ENCODE results near the gene TEX52. TPM values are rescaled to one million over a fixed set of nuclear protein-coding genes. Genes with fewer than 3 reads are reported as not detected.
A peak's percentile ranks its signal among the peaks of the same experiment; 100 is the strongest.

Gene TEX52
- total RNA-seq, 1 experiment from 2014 or later = not detected

DNA sequence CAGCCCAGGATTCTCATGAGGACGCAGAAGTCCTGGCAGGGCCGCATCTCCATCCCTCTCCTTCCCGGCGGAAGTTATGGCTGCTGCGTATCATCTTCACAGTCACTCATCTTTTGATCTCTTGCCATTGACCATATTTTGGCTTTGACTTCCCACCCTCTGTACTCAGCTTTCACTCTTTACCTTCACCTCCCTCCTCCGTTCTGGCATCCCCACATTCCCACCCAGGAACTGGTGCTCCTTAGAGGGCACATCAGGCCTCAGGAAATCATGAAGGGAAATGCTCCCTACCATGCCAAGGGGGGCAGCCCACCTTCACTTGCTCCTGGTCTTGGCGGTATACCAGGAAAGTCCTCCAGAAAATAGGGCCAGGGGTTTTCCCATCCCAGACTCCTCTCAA is 1.3 kb downstream of the TEX52 start:
- CTCF ChIA-PET = no interaction called here

DNA sequence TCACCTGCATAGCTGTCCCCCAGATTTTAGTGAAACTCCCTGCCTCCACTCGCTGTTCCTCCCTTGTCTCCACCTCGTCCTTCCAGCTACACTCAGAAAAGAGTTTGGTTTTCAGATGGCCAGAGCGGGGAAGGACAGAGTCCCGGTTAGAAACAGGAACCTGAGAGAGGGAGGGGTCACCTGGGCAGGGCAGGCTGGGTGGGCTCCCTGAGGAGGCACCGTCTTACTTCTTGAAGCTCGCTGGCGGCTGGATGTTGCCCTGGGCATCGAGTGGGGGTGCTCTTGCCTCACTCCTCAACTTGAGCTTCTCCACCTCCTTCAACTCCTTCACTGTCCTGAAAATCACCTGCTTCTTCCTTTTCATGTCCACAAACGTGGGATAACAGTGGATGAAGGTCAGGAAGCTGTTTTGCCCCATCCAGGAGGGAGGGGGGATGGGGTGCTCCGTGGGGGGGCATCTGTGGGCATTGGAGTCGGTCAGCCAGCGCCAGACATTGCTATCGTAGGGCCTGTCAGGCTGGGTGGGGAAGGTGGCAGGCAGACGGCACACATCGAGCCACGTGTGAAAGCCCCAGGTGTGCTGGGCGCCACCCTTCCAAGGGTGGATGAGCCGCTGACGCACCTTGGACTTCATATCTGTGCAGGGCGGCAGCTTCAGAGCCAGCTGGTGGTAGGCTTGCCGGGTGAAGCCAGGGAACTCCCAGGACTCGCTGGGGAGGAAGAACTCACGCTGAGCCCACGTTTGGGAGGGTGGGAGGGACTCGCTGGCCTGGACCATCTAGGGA is 2.0 kb downstream of the TEX52 start:
- 0 out of 2 replicates have a peak, but pooled peaks cover 3% of the 10 kb centered on the region for H3K36me3 ChIP-seq (ENCODE audit: low read depth)
- intact Hi-C loops (cut with micrococcal nuclease; ENCODE audit: unreplicated experiment) = no loop called here
- H3K4me3 ChIP-seq = no peak overlapping the region
- H4K20me1 ChIP-seq (ENCODE audit: insufficient read depth) = no peaks in the 10 kb centered on the region
- TF ChIP-seq CTCF (conservative IDR thresholded peaks at IDR 0.05) (no peak), EZH2 (IDR thresholded peaks at IDR 0.05; ENCODE audit: low read depth) (no peak)
- no peak overlapping the region for H3K27ac ChIP-seq
- no peaks in the 10 kb centered on the region for H3K27me3 ChIP-seq (ENCODE audit: insufficient read depth, low read depth)
- no peaks in the 10 kb centered on the region for H3K9me3 ChIP-seq (ENCODE audit: insufficient read depth, low read depth)
- peaks cover 2% of the 10 kb centered on the region; the same call in 1 of the 2 replicates for H3F3A ChIP-seq (ENCODE audit: insufficient read depth, low read depth)
- no peaks in the 10 kb centered on the region for H3K9me2 ChIP-seq (ENCODE audit: insufficient read depth)
- no peak overlapping the region for H3K4me2 ChIP-seq
- no TSS peak for BruUV-seq (replicated peaks)
- no peak overlapping the region for H2AFZ ChIP-seq
- no peaks in the 10 kb centered on the region for H3K4me1 ChIP-seq (replicated peaks; ENCODE audit: insufficient read depth)
- ChIA-PET POLR2A (ENCODE audit: unreplicated experiment) (no interaction called here), CTCF (interaction anchor here (1.0 to 1.5 kb wide), 3 partner anchors 12 to 187 kb away, joined by 3 to 4 read pairs (median 4); no protein-coding TSS in a partner anchor)
- no peaks in the 10 kb centered on the region for H3K79me2 ChIP-seq (ENCODE audit: low read depth)
- DNase-seq = no peak

More for the DNA sequence above, 1.3 kb downstream of the TEX52 start:
- Histone ChIP-seq H4K20me1 (ENCODE audit: insufficient read depth) (no peaks in the 10 kb centered on the region), H3K4me2 (no peak overlapping the region), H3K36me3 (ENCODE audit: low read depth) (0 out of 2 replicates have a peak, but pooled peaks cover 3% of the 10 kb centered on the region), H3K4me3 (no peak overlapping the region), H3K9me3 (ENCODE audit: insufficient read depth, low read depth) (no peaks in the 10 kb centered on the region), H3F3A (ENCODE audit: insufficient read depth, low read depth) (peaks cover 6% of the 10 kb centered on the region), H3K27ac (no peak overlapping the region), H3K79me2 (ENCODE audit: low read depth) (no peaks in the 10 kb centered on the region), H2AFZ (no peak overlapping the region), H3K4me1 (replicated peaks; ENCODE audit: insufficient read depth) (no peaks in the 10 kb centered on the region), H3K9me2 (ENCODE audit: insufficient read depth) (no peaks in the 10 kb centered on the region), H3K27me3 (ENCODE audit: insufficient read depth, low read depth) (no peaks in the 10 kb centered on the region)
- BruUV-seq (replicated peaks) = no TSS peak
- no peak for DNase-seq
- TF ChIP-seq EZH2 (IDR thresholded peaks at IDR 0.05; ENCODE audit: low read depth) = no peak
- no peak for TF ChIP-seq CTCF (conservative IDR thresholded peaks at IDR 0.05)
- POLR2A ChIA-PET (ENCODE audit: unreplicated experiment) = no interaction called here
- intact Hi-C loops (cut with micrococcal nuclease; ENCODE audit: unreplicated experiment) = no loop called here

DNA sequence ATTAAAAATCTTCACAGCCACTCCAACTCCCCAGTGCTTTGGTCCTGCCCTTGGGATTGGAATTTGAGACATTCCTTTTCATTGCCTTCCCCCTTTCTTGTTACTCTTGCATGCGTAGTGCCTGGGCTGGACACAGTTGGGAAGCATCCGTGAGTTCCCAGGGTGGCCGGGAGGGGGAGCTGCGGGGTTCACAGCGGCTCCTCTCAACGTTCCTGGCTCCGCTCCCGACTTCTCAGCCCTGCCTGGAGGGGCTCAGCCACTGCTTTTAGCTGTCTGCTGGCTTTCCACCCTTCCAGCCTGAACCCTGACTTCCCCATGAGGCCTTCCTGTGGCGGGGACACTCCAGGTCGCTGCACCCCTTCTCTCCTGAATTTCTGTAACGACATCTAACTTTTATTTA is 3.2 kb downstream of the TEX52 start:
- H2AFZ ChIP-seq = no peak overlapping the region
- no peaks in the 10 kb centered on the region for H3K36me3 ChIP-seq (ENCODE audit: low read depth)
- H3K27me3 ChIP-seq (ENCODE audit: insufficient read depth, low read depth) = no peaks in the 10 kb centered on the region
- no peak overlapping the region for H3K4me2 ChIP-seq
- peaks cover 2% of the 10 kb centered on the region; the same call in 1 of the 2 replicates for H3F3A ChIP-seq (ENCODE audit: insufficient read depth, low read depth)
- no peaks in the 10 kb centered on the region for H3K79me2 ChIP-seq (ENCODE audit: low read depth)
- no TSS peak for BruUV-seq (replicated peaks)
- TF ChIP-seq CTCF (conservative IDR thresholded peaks at IDR 0.05) (peak; percentile 80), EZH2 (IDR thresholded peaks at IDR 0.05; ENCODE audit: low read depth) (no peak)
- H3K4me3 ChIP-seq = no peak overlapping the region
- no peaks in the 10 kb centered on the region for H3K9me2 ChIP-seq (ENCODE audit: insufficient read depth)
- POLR2A ChIA-PET (ENCODE audit: unreplicated experiment) = interaction anchor here (0.7 kb wide), 1 partner anchor 332 kb away, joined by 24 read pairs; no protein-coding TSS in a partner anchor
- no peak overlapping the region for H3K27ac ChIP-seq
- CTCF ChIA-PET = interaction anchor here (0.7 to 1.5 kb wide), 5 partner anchors 11 to 425 kb away, joined by 3 to 4 read pairs (median 4); no protein-coding TSS in a partner anchor
- no peaks in the 10 kb centered on the region for H3K4me1 ChIP-seq (replicated peaks; ENCODE audit: insufficient read depth)
- intact Hi-C loops (cut with micrococcal nuclease; ENCODE audit: unreplicated experiment) = no loop called here
- DNase-seq = peak in 1 of 2 experiments; percentile 79
- no peaks in the 10 kb centered on the region for H3K9me3 ChIP-seq (ENCODE audit: insufficient read depth, low read depth)
- no peaks in the 10 kb centered on the region for H4K20me1 ChIP-seq (ENCODE audit: insufficient read depth)
